IMR-90 (cell line): ENCODE measurements around the gene GPR39.

ENCODE experiments used
- FOS ChIP-seq: fragments of 150-350 bp; IDR thresholded peaks from 2 replicates; pipeline ENCODE4 v1.6.1; 2016; ENCODE audit warnings: low read depth, low read length
- MAFK ChIP-seq: IDR thresholded peaks from 2 replicates; pipeline ENCODE4 v1.6.1; 2012; ENCODE audit warnings: low read depth, low read length, improper control_type of control experiment
- POLR2A ChIP-seq: IDR thresholded peaks from 2 replicates; pipeline ENCODE4 v1.6.1; 2012; ENCODE audit warnings: mild to moderate bottlenecking, low read depth, low read length
- SMC3 ChIP-seq: fragments of 150-350 bp; IDR thresholded peaks from 2 replicates; pipeline ENCODE4 v1.6.1; 2016; ENCODE audit warnings: low read depth, mild to moderate bottlenecking, antibody characterized with exemption, low read length, moderate library complexity
- TF ChIP-seq, protein P1 (sequence below): conservative IDR thresholded peaks from 2 replicates; pipeline ENCODE4 v1.5.1; 2012; ENCODE audit warnings: mild to moderate bottlenecking, low read depth, low read length, improper control_type of control experiment

GRCh38 chr2:132559921-132560320, 143.3 kb downstream of the GPR39 start:
- TF ChIP-seq, protein P1, sequence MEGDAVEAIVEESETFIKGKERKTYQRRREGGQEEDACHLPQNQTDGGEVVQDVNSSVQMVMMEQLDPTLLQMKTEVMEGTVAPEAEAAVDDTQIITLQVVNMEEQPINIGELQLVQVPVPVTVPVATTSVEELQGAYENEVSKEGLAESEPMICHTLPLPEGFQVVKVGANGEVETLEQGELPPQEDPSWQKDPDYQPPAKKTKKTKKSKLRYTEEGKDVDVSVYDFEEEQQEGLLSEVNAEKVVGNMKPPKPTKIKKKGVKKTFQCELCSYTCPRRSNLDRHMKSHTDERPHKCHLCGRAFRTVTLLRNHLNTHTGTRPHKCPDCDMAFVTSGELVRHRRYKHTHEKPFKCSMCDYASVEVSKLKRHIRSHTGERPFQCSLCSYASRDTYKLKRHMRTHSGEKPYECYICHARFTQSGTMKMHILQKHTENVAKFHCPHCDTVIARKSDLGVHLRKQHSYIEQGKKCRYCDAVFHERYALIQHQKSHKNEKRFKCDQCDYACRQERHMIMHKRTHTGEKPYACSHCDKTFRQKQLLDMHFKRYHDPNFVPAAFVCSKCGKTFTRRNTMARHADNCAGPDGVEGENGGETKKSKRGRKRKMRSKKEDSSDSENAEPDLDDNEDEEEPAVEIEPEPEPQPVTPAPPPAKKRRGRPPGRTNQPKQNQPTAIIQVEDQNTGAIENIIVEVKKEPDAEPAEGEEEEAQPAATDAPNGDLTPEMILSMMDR, result no peak
- no peak for TF ChIP-seq POLR2A
- TF ChIP-seq MAFK, result no peak
- no peak for TF ChIP-seq SMC3
- no peak for TF ChIP-seq FOS
